Calu3 (cell line): ENCODE data around the gene HDDC2. TPM values are rescaled to one million over a fixed set of nuclear protein-coding genes. Genes with fewer than 3 reads are reported as not detected.

ENCODE experiments used
- BruUV-seq: library from RNA; stranded (reverse); fragments of 400-500 nt; replicated peaks from 2 replicates; lab custom pipeline; 2021; lab: Mats Ljungman, UMichigan
- CTCF ChIA-PET: fragments of 300-600 bp; sonication (Branson Sonifier 250); formaldehyde crosslinking; loops from one replicate; lab custom pipeline; 2022; ENCODE audit warnings: antibody characterized with exemption; lab: Charles Lee
- DNase-seq: peaks from one replicate; pipeline ENCODE4 v3.0.0; 2022
- H3K27ac Mint-ChIP-seq: one replicate; pipeline ENCODE4 v1.8.0; 2022; ENCODE audit warnings: mixed read lengths; ENCODE audit not compliant: unreplicated experiment
- H3K27me3 Mint-ChIP-seq: one replicate; pipeline ENCODE4 v1.8.0; 2022; ENCODE audit warnings: mixed read lengths; ENCODE audit not compliant: unreplicated experiment
- H3K36me3 Mint-ChIP-seq: one replicate; pipeline ENCODE4 v1.8.0; 2022; ENCODE audit warnings: mild to moderate bottlenecking, moderate library complexity, mixed read lengths; ENCODE audit not compliant: insufficient read depth, unreplicated experiment
- H3K4me1 Mint-ChIP-seq: one replicate; pipeline ENCODE4 v1.8.0; 2022; ENCODE audit warnings: mild to moderate bottlenecking, low read depth, mixed read lengths; ENCODE audit not compliant: unreplicated experiment
- H3K4me3 Mint-ChIP-seq: one replicate; pipeline ENCODE4 v1.8.0; 2022; ENCODE audit warnings: mild to moderate bottlenecking, low read depth, moderate library complexity, mixed read lengths; ENCODE audit not compliant: unreplicated experiment
- H3K9me3 Mint-ChIP-seq: one replicate; pipeline ENCODE4 v1.8.0; 2022; ENCODE audit warnings: low read depth, mixed read lengths; ENCODE audit not compliant: unreplicated experiment
- intact Hi-C: fragments of 100-400 bp; cut with micrococcal nuclease; formaldehyde crosslinking; loops from one replicate; pipeline ENCODE4 v1.10.0; 2022; ENCODE audit not compliant: unreplicated experiment
- total RNA-seq: library from RNA; stranded (reverse); gene quantifications from 2 replicates; pipeline ENCODE4 v1.2.3, GENCODE V29; 2022
- TF ChIP-seq, protein P1 (sequence below): fragments of 200-600 bp; IDR thresholded peaks from one replicate; pipeline ENCODE4 v1.8.0; 2022; ENCODE audit warnings: antibody characterized with exemption; ENCODE audit not compliant: unreplicated experiment

The HDDC2 gene
- total RNA-seq, 1 experiment from 2014 or later: 24.2 TPM

DNA sequence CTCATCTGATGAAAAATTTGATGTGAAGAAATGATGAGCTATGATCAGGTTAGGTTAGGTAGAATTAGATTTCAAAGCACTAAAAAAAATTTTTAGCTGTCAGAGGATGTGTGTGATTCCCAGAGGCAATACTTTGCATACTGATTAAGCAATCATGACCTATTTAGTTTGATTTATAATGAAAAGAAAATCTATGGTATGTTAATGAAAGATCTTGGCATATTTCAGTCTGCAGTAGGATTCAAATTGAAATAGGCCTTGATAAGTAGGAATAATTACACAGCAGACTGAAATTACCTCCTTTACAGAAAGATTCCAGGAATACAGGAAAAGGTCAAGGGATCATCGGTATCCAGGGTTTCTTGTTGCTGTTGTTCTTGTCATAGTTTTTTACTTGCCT is 69.3 kb downstream of the HDDC2 start:
- Mint-ChIP-seq H3K36me3 (peaks cover 9% of the 10 kb centered on the region), H3K9me3 (no peaks in the 10 kb centered on the region), H3K4me1 (peaks cover 11% of the 10 kb centered on the region), H3K27ac (no peak overlapping the region), H3K27me3 (no peaks in the 10 kb centered on the region), H3K4me3 (no peak overlapping the region)
- intact Hi-C loops: loop anchor here (5.0 kb wide), 1 partner anchor 35 kb away; no protein-coding TSS in a partner anchor
- DNase-seq: no peak
- BruUV-seq: no TSS peak
- TF ChIP-seq, protein P1, sequence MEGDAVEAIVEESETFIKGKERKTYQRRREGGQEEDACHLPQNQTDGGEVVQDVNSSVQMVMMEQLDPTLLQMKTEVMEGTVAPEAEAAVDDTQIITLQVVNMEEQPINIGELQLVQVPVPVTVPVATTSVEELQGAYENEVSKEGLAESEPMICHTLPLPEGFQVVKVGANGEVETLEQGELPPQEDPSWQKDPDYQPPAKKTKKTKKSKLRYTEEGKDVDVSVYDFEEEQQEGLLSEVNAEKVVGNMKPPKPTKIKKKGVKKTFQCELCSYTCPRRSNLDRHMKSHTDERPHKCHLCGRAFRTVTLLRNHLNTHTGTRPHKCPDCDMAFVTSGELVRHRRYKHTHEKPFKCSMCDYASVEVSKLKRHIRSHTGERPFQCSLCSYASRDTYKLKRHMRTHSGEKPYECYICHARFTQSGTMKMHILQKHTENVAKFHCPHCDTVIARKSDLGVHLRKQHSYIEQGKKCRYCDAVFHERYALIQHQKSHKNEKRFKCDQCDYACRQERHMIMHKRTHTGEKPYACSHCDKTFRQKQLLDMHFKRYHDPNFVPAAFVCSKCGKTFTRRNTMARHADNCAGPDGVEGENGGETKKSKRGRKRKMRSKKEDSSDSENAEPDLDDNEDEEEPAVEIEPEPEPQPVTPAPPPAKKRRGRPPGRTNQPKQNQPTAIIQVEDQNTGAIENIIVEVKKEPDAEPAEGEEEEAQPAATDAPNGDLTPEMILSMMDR: no peak
- CTCF ChIA-PET: interaction anchor here (0.6 kb wide), 1 partner anchor 9 kb away, joined by 8 read pairs; no protein-coding TSS in a partner anchor

DNA sequence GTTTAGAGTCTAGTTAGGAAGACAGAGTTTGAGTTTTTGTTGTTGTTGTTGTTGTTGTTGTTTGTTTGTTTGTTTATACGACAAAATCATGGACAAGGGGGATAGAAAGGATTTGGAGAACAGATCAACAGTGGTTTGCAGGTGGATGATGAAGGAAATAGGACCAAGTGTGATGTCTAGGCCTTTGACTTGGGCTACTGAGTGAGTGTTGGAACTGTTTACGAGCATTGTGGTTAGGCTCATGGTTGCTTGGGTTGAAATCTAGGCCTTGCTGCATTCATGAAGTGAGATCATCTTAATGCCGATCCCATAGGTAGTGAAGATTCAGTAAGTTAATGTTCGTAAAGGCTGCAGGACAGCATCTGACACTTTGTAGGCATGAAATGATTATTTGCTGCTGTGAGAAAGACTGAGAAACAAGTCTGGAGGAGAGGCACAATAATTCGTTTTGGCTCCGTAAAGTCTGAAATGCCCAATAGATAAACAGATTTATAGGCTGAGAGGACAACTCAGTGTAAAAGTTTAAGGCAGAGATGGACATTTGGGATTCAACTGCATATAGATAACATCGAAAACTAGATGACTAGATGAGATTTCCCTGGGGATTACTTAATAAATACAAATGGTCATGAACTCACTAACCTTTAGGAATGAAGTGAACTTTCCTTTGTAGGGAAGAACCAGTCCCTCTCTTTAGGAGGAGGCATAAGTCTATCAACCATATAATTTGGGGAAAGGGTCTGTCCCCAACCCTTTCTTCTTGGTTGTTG is 70.0 kb downstream of the HDDC2 start:
- intact Hi-C loops: loop anchor here (5.0 kb wide), 1 partner anchor 34 kb away; no protein-coding TSS in a partner anchor
- Mint-ChIP-seq H3K4me1 (peaks cover 5% of the 10 kb centered on the region), H3K27ac (no peak overlapping the region), H3K4me3 (no peak overlapping the region), H3K36me3 (peaks cover 4% of the 10 kb centered on the region), H3K27me3 (no peaks in the 10 kb centered on the region), H3K9me3 (no peaks in the 10 kb centered on the region)
- no peak for DNase-seq
- BruUV-seq: no TSS peak
- TF ChIP-seq, protein P1: no peak
- CTCF ChIA-PET: no interaction called here

DNA sequence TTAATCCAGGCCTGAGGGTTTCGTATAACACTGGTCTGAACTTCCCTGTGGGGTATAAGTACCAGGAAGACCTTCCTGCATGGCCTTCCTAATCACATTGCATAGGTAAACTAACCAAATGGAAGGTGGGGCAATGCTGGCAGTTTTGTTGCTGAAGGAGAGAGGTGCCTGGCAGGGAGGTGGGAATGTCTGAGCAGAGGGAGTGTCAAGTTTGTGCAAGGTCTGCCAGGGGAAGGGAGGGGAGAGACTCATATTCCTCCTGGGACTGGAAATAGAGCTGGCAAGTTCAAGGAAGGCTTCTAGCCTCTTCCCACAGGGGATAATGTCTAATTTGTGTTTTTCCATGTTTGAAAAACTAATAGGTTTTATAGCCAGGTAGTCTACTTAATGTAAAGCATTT is 70.6 kb downstream of the HDDC2 start:
- Mint-ChIP-seq H3K27ac (no peak overlapping the region), H3K4me1 (no peaks in the 10 kb centered on the region), H3K4me3 (no peak overlapping the region), H3K36me3 (no peaks in the 10 kb centered on the region), H3K9me3 (no peaks in the 10 kb centered on the region), H3K27me3 (no peaks in the 10 kb centered on the region)
- TF ChIP-seq, protein P1: no peak
- intact Hi-C loops: loop anchor here (5.0 kb wide), 1 partner anchor 34 kb away; no protein-coding TSS in a partner anchor
- BruUV-seq: no TSS peak
- DNase-seq: no peak
- CTCF ChIA-PET: no interaction called here

DNA sequence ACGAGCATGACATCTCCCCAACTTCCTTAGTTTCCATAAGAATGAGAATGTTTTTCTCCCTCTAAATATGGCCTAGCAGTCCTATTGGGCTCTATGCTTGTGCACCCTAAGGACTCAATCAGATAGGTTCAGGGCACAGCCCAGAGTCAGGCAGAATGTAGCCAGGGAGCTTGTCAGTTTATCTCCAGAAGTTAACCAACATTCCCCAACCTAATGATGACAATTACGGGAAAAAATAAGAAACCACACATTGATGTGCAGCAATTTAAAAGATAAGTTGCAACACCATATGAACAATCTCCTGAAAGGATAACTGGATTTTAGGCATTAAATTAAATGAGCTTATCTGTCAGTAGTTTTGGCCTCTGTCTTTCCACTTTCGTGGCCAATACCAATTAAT is 71.1 kb downstream of the HDDC2 start:
- no TSS peak for BruUV-seq
- Mint-ChIP-seq H3K4me3 (no peak overlapping the region), H3K4me1 (no peaks in the 10 kb centered on the region), H3K36me3 (no peaks in the 10 kb centered on the region), H3K27me3 (no peaks in the 10 kb centered on the region), H3K9me3 (no peaks in the 10 kb centered on the region), H3K27ac (no peak overlapping the region)
- intact Hi-C loops: loop anchor here (5.0 kb wide), 1 partner anchor 33 kb away; no protein-coding TSS in a partner anchor
- no peak for DNase-seq
- TF ChIP-seq, protein P1: no peak
- CTCF ChIA-PET: no interaction called here
